Hepatocyte (in vitro differentiated cells): ENCODE data around the gene GPC3. TPM values are rescaled to one million over a fixed set of nuclear protein-coding genes. Genes with fewer than 3 reads are reported as not detected.

ENCODE experiments used
- DNase-seq: peaks from one replicate; pipeline ENCODE4 v3.0.0-alpha.2; 2016; ENCODE audit warnings: low spot score
- H2AFZ ChIP-seq: fragments of 200-600 bp; sonication (generic); 2 replicates; pipeline ENCODE4 v1.6.0; 2016; ENCODE audit warnings: antibody characterized with exemption, mild to moderate bottlenecking
- H3K27ac ChIP-seq: fragments of 200-600 bp; sonication (generic); 2 replicates; pipeline ENCODE4 v1.5.1; 2016; ENCODE audit warnings: mild to moderate bottlenecking
- H3K27me3 ChIP-seq: fragments of 200-600 bp; sonication (generic); 2 replicates; pipeline ENCODE4 v1.6.1; 2016
- H3K36me3 ChIP-seq: fragments of 200-600 bp; sonication (generic); replicated peaks from 2 replicates; pipeline ENCODE4 v1.5.1; 2016; ENCODE audit warnings: low read depth; ENCODE audit not compliant: insufficient read depth
- H3K4me1 ChIP-seq: fragments of 200-600 bp; sonication (generic); 2 replicates; pipeline ENCODE4 v1.5.1; 2016; ENCODE audit warnings: mild to moderate bottlenecking, moderate library complexity; ENCODE audit not compliant: insufficient read depth
- H3K4me2 ChIP-seq: fragments of 200-600 bp; sonication (generic); 2 replicates; pipeline ENCODE4 v1.6.0; 2016
- H3K4me3 ChIP-seq: fragments of 200-600 bp; sonication (generic); 2 replicates; pipeline ENCODE4 v1.5.1; 2016; ENCODE audit warnings: mild to moderate bottlenecking
- H3K79me2 ChIP-seq: fragments of 200-600 bp; sonication (generic); 2 replicates; pipeline ENCODE4 v1.6.0; 2017; ENCODE audit warnings: mild to moderate bottlenecking
- H3K9me2 ChIP-seq: fragments of 200-600 bp; sonication (generic); replicated peaks from 2 replicates; pipeline ENCODE4 v1.6.0; 2017; ENCODE audit warnings: mild to moderate bottlenecking; ENCODE audit not compliant: insufficient read depth
- H3K9me3 ChIP-seq: fragments of 200-600 bp; sonication (generic); 2 replicates; pipeline ENCODE4 v1.5.1; 2016; ENCODE audit warnings: low read depth, mild to moderate bottlenecking
- H4K20me1 ChIP-seq: fragments of 200-600 bp; sonication (generic); 2 replicates; pipeline ENCODE4 v1.6.0; 2016; ENCODE audit warnings: mild to moderate bottlenecking; ENCODE audit not compliant: insufficient read depth, poor library complexity, severe bottlenecking
- CTCF ChIP-seq: fragments of 200-600 bp; sonication (generic); IDR thresholded peaks from 2 replicates; pipeline ENCODE4 v1.5.1; 2016; ENCODE audit warnings: antibody characterized with exemption, mild to moderate bottlenecking; ENCODE audit not compliant: poor library complexity
- EZH2 ChIP-seq: fragments of 200-600 bp; sonication (generic); IDR thresholded peaks from 2 replicates; pipeline ENCODE4 v1.6.1; 2016; ENCODE audit warnings: antibody characterized with exemption, mild to moderate bottlenecking, borderline replicate concordance
- EZH2phosphoT487 ChIP-seq: fragments of 200-600 bp; sonication (generic); IDR thresholded peaks from one replicate; pipeline ENCODE4 v1.6.1; 2018; ENCODE audit warnings: antibody characterized with exemption, mild to moderate bottlenecking, low read depth, moderate library complexity; ENCODE audit not compliant: unreplicated experiment, severe bottlenecking
- WGBS: methylation state at CpG from one replicate; pipeline ENCODE4 v1.1.6; 2016; ENCODE audit warnings: low lambda C conversion rate; ENCODE audit errors: missing lambda C conversion rate; 5-methylcytosine and 5-hydroxymethylcytosine counted together
- polyA plus RNA-seq: library from polyadenylated mRNA; unstranded; fragments of >200 nt; fragmentation: Nextera tagmentation; extraction: Ambion mirVana; gene quantifications from 2 replicates; pipeline ENCODE4 v1.2.1, GENCODE V29; 2016
- total RNA-seq: library from RNA; depleted of rRNA; stranded (reverse); fragments of >200 nt; gene quantifications from 2 replicates; pipeline ENCODE4 v1.2.3, GENCODE V29; 2014

Gene GPC3
- total and polyA plus RNA-seq, 2 experiments from 2014 or later, result 789 to 860 TPM

- TF ChIP-seq EZH2phosphoT487, result no peak
- no peak for TF ChIP-seq EZH2
- no peak for TF ChIP-seq CTCF
- Histone ChIP-seq H2AFZ (no peak overlapping the region), H3K36me3 (no peaks in the 10 kb centered on the region), H3K27me3 (no peaks in the 10 kb centered on the region), H3K27ac (no peak overlapping the region), H3K79me2 (no peaks in the 10 kb centered on the region), H3K4me1 (no peaks in the 10 kb centered on the region), H3K9me2 (no peaks in the 10 kb centered on the region), H4K20me1 (no peaks in the 10 kb centered on the region), H3K9me3 (no peaks in the 10 kb centered on the region), H3K4me2 (no peak overlapping the region), H3K4me3 (no peak overlapping the region)
- DNase-seq, result no peak
- WGBS, result 74% methylated on average over 6 of the region's 6 CpGs
Observed at GRCh38 chrX:133813971-133814370, 171.4 kb downstream of the GPC3 start.

- H3K27me3 ChIP-seq, result no peaks in the 10 kb centered on the region
- H3K9me3 ChIP-seq, result no peaks in the 10 kb centered on the region
- H3K4me1 ChIP-seq, result no peaks in the 10 kb centered on the region
- no peaks in the 10 kb centered on the region for H4K20me1 ChIP-seq
- H3K27ac ChIP-seq, result no peak overlapping the region
- no peaks in the 10 kb centered on the region for H3K9me2 ChIP-seq
- WGBS, result 45% methylated on average over 3 of the region's 3 CpGs
- no peak for TF ChIP-seq CTCF
- TF ChIP-seq EZH2phosphoT487, result no peak
- TF ChIP-seq EZH2, result no peak
- H3K79me2 ChIP-seq, result no peaks in the 10 kb centered on the region
- H3K36me3 ChIP-seq, result no peaks in the 10 kb centered on the region
- no peak overlapping the region for H3K4me3 ChIP-seq
- no peak for DNase-seq
- no peak overlapping the region for H2AFZ ChIP-seq
- no peak overlapping the region for H3K4me2 ChIP-seq
Observed at GRCh38 chrX:133812402-133812801, 173.0 kb downstream of the GPC3 start.

- H3K4me2 ChIP-seq, result no peak overlapping the region
- H3K79me2 ChIP-seq, result no peaks in the 10 kb centered on the region
- no peaks in the 10 kb centered on the region for H3K27me3 ChIP-seq
- no peaks in the 10 kb centered on the region for H3K36me3 ChIP-seq
- H3K4me1 ChIP-seq, result no peaks in the 10 kb centered on the region
- no peaks in the 10 kb centered on the region for H4K20me1 ChIP-seq
- 55% methylated on average over 3 of the region's 3 CpGs for WGBS
- H3K9me3 ChIP-seq, result peaks cover 2% of the 10 kb centered on the region
- no peak overlapping the region for H3K4me3 ChIP-seq
- no peaks in the 10 kb centered on the region for H3K9me2 ChIP-seq
- TF ChIP-seq CTCF, result no peak
- no peak for TF ChIP-seq EZH2phosphoT487
- no peak for TF ChIP-seq EZH2
- H2AFZ ChIP-seq, result no peak overlapping the region
- H3K27ac ChIP-seq, result no peak overlapping the region
- no peak for DNase-seq
Observed at GRCh38 chrX:133810925-133811324, 174.5 kb downstream of the GPC3 start.

- Histone ChIP-seq H3K4me3 (no peak overlapping the region), H3K9me2 (no peaks in the 10 kb centered on the region), H3K27ac (no peak overlapping the region), H3K4me1 (no peaks in the 10 kb centered on the region), H3K9me3 (peaks cover 6% of the 10 kb centered on the region), H4K20me1 (no peaks in the 10 kb centered on the region), H3K4me2 (no peak overlapping the region), H3K36me3 (no peaks in the 10 kb centered on the region), H3K79me2 (peaks cover 2% of the 10 kb centered on the region), H3K27me3 (no peaks in the 10 kb centered on the region), H2AFZ (no peak overlapping the region)
- DNase-seq, result no peak
- 78% methylated on average over 6 of the region's 6 CpGs for WGBS
- TF ChIP-seq EZH2phosphoT487, result no peak
- no peak for TF ChIP-seq CTCF
- no peak for TF ChIP-seq EZH2
Observed at GRCh38 chrX:133804072-133804471, 181.3 kb downstream of the GPC3 start.
